Smooth muscle cell of the brain vasculature (primary cell): Measurements from ENCODE around the gene AFAP1L2.

Source experiments
- DNase-seq: peaks from one replicate; pipeline ENCODE4 v3.0.0-alpha.2; 2012; ENCODE audit warnings: low read depth, low spot score

The AFAP1L2 gene

DNA sequence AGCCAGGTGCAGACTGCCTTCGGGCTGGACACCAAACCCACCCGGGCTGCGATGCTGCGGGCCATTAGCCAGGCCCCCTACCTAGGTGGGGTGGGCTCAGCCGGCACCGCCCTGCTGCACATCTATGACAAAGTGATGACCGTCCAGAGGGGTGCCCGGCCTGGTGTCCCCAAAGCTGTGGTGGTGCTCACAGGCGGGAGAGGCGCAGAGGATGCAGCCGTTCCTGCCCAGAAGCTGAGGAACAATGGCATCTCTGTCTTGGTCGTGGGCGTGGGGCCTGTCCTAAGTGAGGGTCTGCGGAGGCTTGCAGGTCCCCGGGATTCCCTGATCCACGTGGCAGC is 115.2 kb downstream of the AFAP1L2 start:
- DNase-seq = no peak

GRCh38 chr10:114288424-114289095 is 115.7 kb downstream of the AFAP1L2 start:
- DNase-seq = no peak

DNA sequence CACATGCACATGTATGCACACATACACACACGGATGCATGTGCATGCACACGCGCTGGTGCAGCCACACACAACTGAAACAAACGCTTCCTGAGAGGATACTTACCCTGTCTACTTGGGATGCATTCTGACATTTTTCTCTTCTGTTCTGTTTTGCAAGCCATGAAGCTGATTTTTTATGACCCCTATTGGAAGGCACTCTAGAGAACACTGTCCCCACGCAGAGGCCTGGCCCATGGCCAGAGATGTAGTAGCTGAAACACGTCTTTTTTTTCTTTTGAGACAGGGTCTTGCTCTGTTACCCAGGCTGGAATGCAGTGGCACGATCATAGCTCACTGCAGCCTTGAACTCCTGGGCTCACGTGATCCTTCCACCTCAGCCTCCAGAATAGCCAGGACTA is 117.4 kb downstream of the AFAP1L2 start:
- no peak for DNase-seq

GRCh38 chr10:114285961-114286441 is 118.3 kb downstream of the AFAP1L2 start:
- DNase-seq = no peak

GRCh38 chr10:114284346-114285071 is 119.8 kb downstream of the AFAP1L2 start:
- DNase-seq = no peak

DNA sequence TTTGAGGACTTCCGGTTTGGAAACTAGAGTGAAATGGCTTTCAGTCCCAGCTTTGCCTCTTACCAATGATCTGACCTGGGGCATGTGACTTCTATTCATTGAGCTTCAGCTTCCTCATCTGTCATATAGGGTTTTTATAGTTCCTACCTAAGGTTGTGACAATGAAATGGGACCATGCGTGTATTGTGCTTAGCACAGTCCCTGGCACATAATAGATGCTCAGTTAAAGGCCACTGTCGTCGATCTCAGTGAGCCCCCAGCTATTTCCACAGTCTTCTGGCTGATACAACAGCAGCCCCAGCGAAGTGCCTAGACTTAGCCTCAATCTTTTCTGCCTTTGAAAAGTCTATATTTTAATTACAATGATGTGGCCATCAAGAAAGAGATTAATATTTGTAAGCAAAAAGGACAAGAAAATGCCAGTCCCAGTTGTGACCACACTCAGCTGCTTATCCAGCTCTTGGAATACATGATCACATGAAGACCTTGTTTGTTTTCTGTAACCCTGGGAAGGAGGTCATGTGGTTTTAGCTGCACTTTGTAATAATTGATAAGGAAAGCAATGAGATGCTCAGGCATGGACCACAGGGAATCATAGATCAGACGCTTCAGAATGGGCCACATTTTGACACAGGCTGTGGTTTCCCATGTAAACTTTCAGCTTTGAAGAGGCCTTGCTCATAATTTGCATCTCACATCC is 120.6 kb downstream of the AFAP1L2 start:
- DNase-seq = no peak

- no peak for DNase-seq
Measured at GRCh38 chr10:114283091-114283490, 121.2 kb downstream of the AFAP1L2 start.

GRCh38 chr10:114282526-114282925 is 121.8 kb downstream of the AFAP1L2 start:
- no peak for DNase-seq

DNA sequence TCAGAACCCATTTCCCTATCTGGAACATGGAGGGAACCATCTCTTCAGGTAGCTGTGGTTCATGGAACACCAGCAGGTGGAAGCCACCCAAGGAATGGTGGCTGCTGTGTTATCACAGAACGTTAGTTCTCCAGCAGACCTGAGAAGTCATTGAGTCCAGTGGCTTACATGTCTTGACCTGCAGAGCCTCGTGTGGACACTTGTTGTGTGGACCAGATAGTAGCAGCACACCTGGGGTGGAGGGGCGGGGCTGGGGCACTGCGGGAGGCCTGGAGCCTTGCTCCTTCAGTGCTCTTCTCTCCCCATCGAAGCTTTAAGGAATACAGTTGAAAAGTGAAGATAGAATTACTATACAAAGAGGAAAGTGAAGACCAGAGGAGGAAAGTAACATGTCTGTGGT is 122.8 kb downstream of the AFAP1L2 start:
- DNase-seq = no peak

- DNase-seq = no peak
Measured at GRCh38 chr10:114281006-114281405, 123.3 kb downstream of the AFAP1L2 start.

DNA sequence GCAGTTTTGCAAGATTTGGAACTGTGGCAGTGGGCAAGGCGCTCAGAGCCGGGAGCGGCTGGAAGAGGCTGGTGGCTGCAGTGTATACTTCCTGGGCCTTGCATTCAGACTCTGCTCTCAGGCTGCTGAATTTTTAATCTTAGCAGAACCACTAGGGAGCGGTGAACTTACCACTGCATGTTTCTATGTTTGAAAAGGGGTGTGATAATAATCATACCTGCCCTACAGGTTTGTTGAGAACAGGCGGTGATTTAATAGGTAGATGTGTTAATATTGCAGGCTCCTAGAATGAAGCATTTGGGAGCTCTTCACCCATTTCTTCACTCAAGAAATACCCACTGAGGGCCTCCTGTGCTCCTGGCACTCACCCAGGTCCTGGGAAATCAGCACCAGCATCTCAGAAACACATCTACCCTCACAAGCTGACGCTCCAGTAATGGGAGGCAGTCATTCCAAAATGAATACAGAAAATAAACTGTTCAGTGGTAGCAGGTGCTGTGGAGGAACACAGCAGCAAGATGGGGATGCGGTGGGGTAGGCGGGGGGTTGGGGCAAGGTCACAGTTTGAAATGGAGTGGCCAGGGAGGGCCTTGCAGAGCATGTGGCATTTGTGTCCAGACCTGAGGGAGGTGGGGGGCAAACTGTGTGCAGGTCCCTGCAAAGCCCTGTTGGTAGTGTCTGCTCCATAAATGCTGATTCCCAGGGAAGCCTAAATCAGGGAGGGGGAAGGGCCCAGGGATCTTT is 124.2 kb downstream of the AFAP1L2 start:
- no peak for DNase-seq

DNA sequence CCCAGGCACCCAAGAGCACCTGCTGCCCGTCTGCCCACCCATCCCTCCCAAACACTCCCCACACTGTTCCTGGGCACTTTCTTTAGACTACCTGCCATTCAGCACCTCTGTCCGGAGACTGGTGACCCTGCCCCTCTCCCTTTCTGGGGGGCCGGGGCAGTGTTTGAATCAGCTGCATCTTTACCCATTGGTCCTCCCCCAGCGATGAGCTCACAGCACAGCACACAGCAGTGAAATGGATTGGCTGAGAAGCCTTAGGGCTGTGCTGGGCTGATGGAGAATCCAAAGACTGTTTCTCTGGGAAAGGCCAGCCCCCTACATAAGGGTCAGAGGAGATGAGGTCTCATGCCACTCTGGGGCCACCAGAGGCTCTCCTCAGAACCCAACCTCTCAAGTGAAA is 125.0 kb downstream of the AFAP1L2 start:
- DNase-seq = no peak

GRCh38 chr10:114278884-114279191 is 125.5 kb downstream of the AFAP1L2 start:
- no peak for DNase-seq

- no peak for DNase-seq
Measured at GRCh38 chr10:114278140-114278883, 126.0 kb downstream of the AFAP1L2 start.

- no peak for DNase-seq
Measured at GRCh38 chr10:114276671-114277070, 127.6 kb downstream of the AFAP1L2 start.

DNA sequence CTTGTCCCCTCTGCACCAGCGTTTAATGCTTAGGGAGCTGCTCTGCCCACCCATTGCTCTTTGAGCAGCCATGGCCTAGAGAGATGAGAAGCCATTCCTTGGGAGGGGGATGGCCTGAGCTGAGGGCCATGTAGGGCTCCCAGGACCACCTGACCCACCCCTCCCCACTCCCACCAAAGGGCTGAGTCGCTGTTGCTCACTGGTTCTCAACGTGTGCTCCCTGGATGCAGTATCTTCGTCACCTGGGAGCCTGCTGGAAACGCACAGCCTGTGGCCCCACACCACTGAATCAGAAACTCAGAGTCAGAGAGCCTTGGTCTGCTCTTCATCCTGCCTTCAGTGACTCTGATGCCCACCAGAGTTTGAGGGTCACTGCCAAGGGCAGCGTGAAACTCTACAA is 128.2 kb downstream of the AFAP1L2 start:
- no peak for DNase-seq

GRCh38 chr10:114274616-114275453 is 129.5 kb downstream of the AFAP1L2 start:
- no peak for DNase-seq

DNA sequence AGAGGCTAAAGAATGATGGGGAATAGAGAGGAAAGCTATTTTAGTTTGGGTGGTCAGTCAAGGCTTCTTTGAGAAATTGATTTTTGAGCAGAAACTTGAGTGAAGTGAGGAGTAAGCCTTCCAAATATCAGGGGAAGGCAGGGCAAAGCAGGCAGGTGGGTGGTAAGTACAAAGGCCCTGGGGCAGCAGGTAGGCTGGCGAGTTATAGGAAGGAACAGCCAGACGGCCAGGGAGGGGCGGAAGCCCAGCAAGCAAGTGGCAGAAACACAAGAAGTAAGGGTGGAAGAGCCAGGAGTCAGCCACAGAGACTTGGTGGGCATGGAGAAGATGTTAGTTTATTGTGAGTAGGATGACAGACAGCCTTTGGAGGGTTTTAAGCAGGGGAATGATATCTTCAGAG is 130.4 kb downstream of the AFAP1L2 start:
- no peak for DNase-seq

- DNase-seq = no peak
Measured at GRCh38 chr10:114272696-114273095, 131.6 kb downstream of the AFAP1L2 start.

DNA sequence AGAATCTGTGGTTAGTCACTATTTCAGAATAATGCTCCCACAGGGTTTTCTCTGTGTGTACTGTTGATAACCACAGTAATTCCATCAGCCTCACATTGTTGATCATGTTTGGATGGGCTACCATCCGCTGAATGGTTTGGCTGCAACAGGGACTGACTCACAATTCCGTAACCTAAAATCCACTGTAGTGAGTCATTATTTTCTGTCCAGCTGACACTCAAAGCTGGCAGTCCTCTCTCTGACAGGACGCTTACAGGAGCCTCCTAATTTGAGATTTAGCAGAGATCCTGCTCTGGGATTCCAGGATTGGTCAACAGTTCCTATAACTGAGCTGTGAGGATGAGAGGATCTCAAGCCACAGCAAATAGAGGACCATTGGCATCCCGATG is 132.5 kb downstream of the AFAP1L2 start:
- DNase-seq = peak; percentile 56
